Measurements from ENCODE around the gene XPNPEP1.

XPNPEP1 gene

GRCh38 chr10:109959259-109960145 is 36.2 kb upstream of the XPNPEP1 start:
- no peaks in the 10 kb centered on the region for H3K36me3 ChIP-seq (ENCODE audit: insufficient read depth, insufficient read length, low read length)
- H3K27me3 ChIP-seq (ENCODE audit: insufficient read depth, insufficient read length): no peaks in the 10 kb centered on the region
- DNase-seq (ENCODE audit: low read depth, low spot score): no peak
- no peaks in the 10 kb centered on the region for H3K4me1 ChIP-seq (ENCODE audit: insufficient read depth, insufficient read length)
- H3K9me3 ChIP-seq (ENCODE audit: insufficient read depth, low read length): no peaks in the 10 kb centered on the region
- TF ChIP-seq SUZ12 (IDR thresholded peaks at IDR 0.05; ENCODE audit: extremely low read depth, insufficient read depth, insufficient read length) (no peak), YY1 (IDR thresholded peaks at IDR 0.05; ENCODE audit: insufficient read depth, insufficient read length) (no peak), ZNF274 (IDR thresholded peaks at IDR 0.05; ENCODE audit: low read depth, low read length) (no peak)
- no peak overlapping the region for H3K4me3 ChIP-seq (ENCODE audit: insufficient read length, low read depth)
- H3K9ac ChIP-seq (ENCODE audit: insufficient read length, low read depth): no peak overlapping the region

- H3K9me3 ChIP-seq (ENCODE audit: insufficient read depth, low read length): no peaks in the 10 kb centered on the region
These were observed 34.7 kb upstream of the XPNPEP1 start for GRCh38 chr10:109958059-109958458.

GRCh38 chr10:109957092-109957797 is 33.9 kb upstream of the XPNPEP1 start:
- Histone ChIP-seq H3K36me3 (ENCODE audit: insufficient read depth, insufficient read length, low read length) (no peaks in the 10 kb centered on the region), H3K9ac (ENCODE audit: insufficient read length, low read depth) (no peak overlapping the region), H3K4me1 (ENCODE audit: insufficient read depth, insufficient read length) (no peaks in the 10 kb centered on the region), H3K4me3 (ENCODE audit: insufficient read length, low read depth) (no peak overlapping the region), H3K27me3 (ENCODE audit: insufficient read depth, insufficient read length) (no peaks in the 10 kb centered on the region), H3K9me3 (ENCODE audit: insufficient read depth, low read length) (no peaks in the 10 kb centered on the region)
- no peak for DNase-seq (ENCODE audit: low read depth, low spot score)
- TF ChIP-seq SUZ12 (IDR thresholded peaks at IDR 0.05; ENCODE audit: extremely low read depth, insufficient read depth, insufficient read length): no peak

More at GRCh38 chr10:109958059-109958458, 34.7 kb upstream of the XPNPEP1 start:
- no peak for DNase-seq (ENCODE audit: low read depth, low spot score)
- no peaks in the 10 kb centered on the region for H3K36me3 ChIP-seq (ENCODE audit: insufficient read depth, insufficient read length, low read length)
- no peak overlapping the region for H3K4me3 ChIP-seq (ENCODE audit: insufficient read length, low read depth)
- H3K27me3 ChIP-seq (ENCODE audit: insufficient read depth, insufficient read length): no peaks in the 10 kb centered on the region
- TF ChIP-seq SUZ12 (IDR thresholded peaks at IDR 0.05; ENCODE audit: extremely low read depth, insufficient read depth, insufficient read length): no peak
- TF ChIP-seq ZNF274 (IDR thresholded peaks at IDR 0.05; ENCODE audit: low read depth, low read length): no peak
- TF ChIP-seq YY1 (IDR thresholded peaks at IDR 0.05; ENCODE audit: insufficient read depth, insufficient read length): no peak
- no peaks in the 10 kb centered on the region for H3K4me1 ChIP-seq (ENCODE audit: insufficient read depth, insufficient read length)
- no peak overlapping the region for H3K9ac ChIP-seq (ENCODE audit: insufficient read length, low read depth)

GRCh38 chr10:109956454-109957091 is 33.3 kb upstream of the XPNPEP1 start:
- TF ChIP-seq SUZ12 (IDR thresholded peaks at IDR 0.05; ENCODE audit: extremely low read depth, insufficient read depth, insufficient read length) (no peak), YY1 (IDR thresholded peaks at IDR 0.05; ENCODE audit: insufficient read depth, insufficient read length) (no peak), ZNF274 (IDR thresholded peaks at IDR 0.05; ENCODE audit: low read depth, low read length) (no peak)
- no peaks in the 10 kb centered on the region for H3K4me1 ChIP-seq (ENCODE audit: insufficient read depth, insufficient read length)
- no peaks in the 10 kb centered on the region for H3K36me3 ChIP-seq (ENCODE audit: insufficient read depth, insufficient read length, low read length)
- H3K9me3 ChIP-seq (ENCODE audit: insufficient read depth, low read length): no peaks in the 10 kb centered on the region
- H3K4me3 ChIP-seq (ENCODE audit: insufficient read length, low read depth): no peak overlapping the region
- DNase-seq (ENCODE audit: low read depth, low spot score): peak; percentile 52
- no peak overlapping the region for H3K9ac ChIP-seq (ENCODE audit: insufficient read length, low read depth)
- no peaks in the 10 kb centered on the region for H3K27me3 ChIP-seq (ENCODE audit: insufficient read depth, insufficient read length)

- Histone ChIP-seq H3K9ac (ENCODE audit: insufficient read length, low read depth) (no peak overlapping the region), H3K4me3 (ENCODE audit: insufficient read length, low read depth) (no peak overlapping the region), H3K36me3 (ENCODE audit: insufficient read depth, insufficient read length, low read length) (no peaks in the 10 kb centered on the region), H3K4me1 (ENCODE audit: insufficient read depth, insufficient read length) (no peaks in the 10 kb centered on the region), H3K9me3 (ENCODE audit: insufficient read depth, low read length) (no peaks in the 10 kb centered on the region), H3K27me3 (ENCODE audit: insufficient read depth, insufficient read length) (no peaks in the 10 kb centered on the region)
- TF ChIP-seq YY1 (IDR thresholded peaks at IDR 0.05; ENCODE audit: insufficient read depth, insufficient read length): no peak
- no peak for TF ChIP-seq ZNF274 (IDR thresholded peaks at IDR 0.05; ENCODE audit: low read depth, low read length)
- TF ChIP-seq SUZ12 (IDR thresholded peaks at IDR 0.05; ENCODE audit: extremely low read depth, insufficient read depth, insufficient read length): no peak
- DNase-seq (ENCODE audit: low read depth, low spot score): no peak
These were observed 30.5 kb upstream of the XPNPEP1 start for GRCh38 chr10:109953766-109954165.

GRCh38 chr10:109952526-109952925 is 29.2 kb upstream of the XPNPEP1 start:
- no peak for DNase-seq (ENCODE audit: low read depth, low spot score)
- Histone ChIP-seq H3K27me3 (ENCODE audit: insufficient read depth, insufficient read length) (no peaks in the 10 kb centered on the region), H3K36me3 (ENCODE audit: insufficient read depth, insufficient read length, low read length) (no peaks in the 10 kb centered on the region), H3K4me1 (ENCODE audit: insufficient read depth, insufficient read length) (no peaks in the 10 kb centered on the region), H3K9me3 (ENCODE audit: insufficient read depth, low read length) (no peaks in the 10 kb centered on the region), H3K4me3 (ENCODE audit: insufficient read length, low read depth) (no peak overlapping the region), H3K9ac (ENCODE audit: insufficient read length, low read depth) (no peak overlapping the region)
- TF ChIP-seq SUZ12 (IDR thresholded peaks at IDR 0.05; ENCODE audit: extremely low read depth, insufficient read depth, insufficient read length): no peak
- no peak for TF ChIP-seq YY1 (IDR thresholded peaks at IDR 0.05; ENCODE audit: insufficient read depth, insufficient read length)
- no peak for TF ChIP-seq ZNF274 (IDR thresholded peaks at IDR 0.05; ENCODE audit: low read depth, low read length)
